Liver (tissue), 9 donors: ENCODE results near the gene USP2. TPM values are rescaled to one million over a fixed set of nuclear protein-coding genes. Genes with fewer than 3 reads are reported as not detected.

Source experiments
- DNase-seq: peaks from one replicate; pipeline ENCODE4 v3.0.0-alpha.2; 2017; ENCODE audit warnings: low spot score
- H3K27ac ChIP-seq, 2 donors: one replicate each; pipeline ENCODE4 v1.7.0; 2013; ENCODE audit warnings: inconsistent platforms in 2 of 2, low read length in 2 of 2, control low read depth in 1 of 2, low read depth in 1 of 2, mild to moderate bottlenecking in 1 of 2
- H3K27me3 ChIP-seq, 4 donors: one replicate each; pipeline versions ENCODE4 v1.6.1 to v1.7.0; 2013; ENCODE audit warnings: low read length in 3 of 4, inconsistent platforms in 1 of 4, mild to moderate bottlenecking in 1 of 4, moderate library complexity in 1 of 4; ENCODE audit not compliant: control insufficient read depth in 4 of 4, insufficient read depth in 4 of 4
- H3K36me3 ChIP-seq, 4 donors: one replicate each; pipeline versions ENCODE4 v1.6.1 to v1.7.0; 2013; ENCODE audit warnings: low read length in 3 of 4, mild to moderate bottlenecking in 3 of 4, low read depth in 1 of 4, moderate library complexity in 1 of 4; ENCODE audit not compliant: control insufficient read depth in 4 of 4, insufficient read depth in 3 of 4
- H3K4me1 ChIP-seq, 4 donors: one replicate each; pipeline versions ENCODE4 v1.6.1 to v1.7.0; 2013; ENCODE audit warnings: low read length in 3 of 4, mild to moderate bottlenecking in 3 of 4, moderate library complexity in 1 of 4; ENCODE audit not compliant: control insufficient read depth in 4 of 4, insufficient read depth in 4 of 4
- H3K4me3 ChIP-seq, 3 donors: one replicate each; pipeline versions ENCODE4 v1.6.1 to v1.7.0; 2013; ENCODE audit warnings: low read length in 3 of 3, control low read depth in 1 of 3, low read depth in 1 of 3, mild to moderate bottlenecking in 1 of 3
- H3K9ac ChIP-seq, 2 donors: one replicate each; pipeline ENCODE4 v1.7.0; 2013; ENCODE audit warnings: low read length in 2 of 2, mild to moderate bottlenecking in 2 of 2, moderate library complexity in 2 of 2, control low read depth in 1 of 2, low read depth in 1 of 2
- H3K9me3 ChIP-seq, 4 donors: one replicate each; pipeline versions ENCODE4 v1.6.1 to v1.7.0; 2013; ENCODE audit warnings: low read length in 3 of 4; ENCODE audit not compliant: control insufficient read depth in 4 of 4
- EGR1 ChIP-seq, 2 donors: IDR thresholded peaks; 2 replicates each; pipeline ENCODE4 v1.6.1; 2016 to 2018; ENCODE audit warnings: antibody characterized with exemption in 2 of 2, low read depth in 2 of 2
- FOXA1 ChIP-seq: IDR thresholded peaks from 2 replicates; pipeline ENCODE4 v1.6.1; 2016; ENCODE audit warnings: antibody characterized with exemption
- FOXA2 ChIP-seq: IDR thresholded peaks from 2 replicates; pipeline ENCODE4 v1.6.1; 2016; ENCODE audit warnings: antibody characterized with exemption
- GABPA ChIP-seq, 2 donors: IDR thresholded peaks in 1 of 2; conservative IDR thresholded peaks in 1 of 2; 2 replicates each; pipeline ENCODE4 v1.6.1; 2016; ENCODE audit warnings: antibody characterized with exemption in 2 of 2, mild to moderate bottlenecking in 1 of 2, moderate library complexity in 1 of 2
- HNF4A ChIP-seq, 2 donors: conservative IDR thresholded peaks; 2 replicates each; pipeline ENCODE4 v1.6.1; 2016; ENCODE audit warnings: antibody characterized with exemption in 2 of 2, mild to moderate bottlenecking in 2 of 2
- JUND ChIP-seq, 2 donors: IDR thresholded peaks; 2 replicates each; pipeline ENCODE4 v1.6.1; 2016; ENCODE audit warnings: antibody characterized with exemption in 2 of 2
- MAX ChIP-seq: IDR thresholded peaks from 2 replicates; pipeline ENCODE4 v1.6.1; 2016; ENCODE audit warnings: antibody characterized with exemption
- NR2F2 ChIP-seq: IDR thresholded peaks from 2 replicates; pipeline ENCODE4 v1.6.1; 2016; ENCODE audit warnings: antibody characterized with exemption
- RAD21 ChIP-seq, 2 donors: IDR thresholded peaks; 2 replicates each; pipeline ENCODE4 v1.6.1; 2016; ENCODE audit warnings: antibody characterized with exemption in 2 of 2, mild to moderate bottlenecking in 2 of 2
- RXRA ChIP-seq, 2 donors: IDR thresholded peaks; 2 replicates each; pipeline ENCODE4 v1.6.1; 2017 to 2018; ENCODE audit warnings: antibody characterized with exemption in 2 of 2, mild to moderate bottlenecking in 1 of 2
- SP1 ChIP-seq: IDR thresholded peaks from 2 replicates; pipeline ENCODE4 v1.6.1; 2018; ENCODE audit warnings: antibody characterized with exemption, mild to moderate bottlenecking
- TAF1 ChIP-seq: conservative IDR thresholded peaks from 2 replicates; pipeline ENCODE4 v1.6.1; 2016; ENCODE audit warnings: antibody characterized with exemption, mild to moderate bottlenecking
- YY1 ChIP-seq: IDR thresholded peaks from 2 replicates; pipeline ENCODE4 v1.6.1; 2016; ENCODE audit warnings: antibody characterized with exemption, mild to moderate bottlenecking
- ZBTB33 ChIP-seq: IDR thresholded peaks from 2 replicates; pipeline ENCODE4 v1.6.1; 2016; ENCODE audit warnings: antibody characterized with exemption
- WGBS: extraction: QIAGEN DNeasy Blood & Tissue Kit; methylation state at CpG from one replicate; pipeline ENCODE4 v1.1.7; 2013; 5-methylcytosine and 5-hydroxymethylcytosine counted together
- polyA plus RNA-seq, 2 donors: library from polyadenylated mRNA; stranded (reverse) in 1 of 2; unstranded in 1 of 2; fragments of 200-250 nt in 1 of 2; fragments of >200 nt in 1 of 2; fragmentation: Nextera tagmentation in 1 of 2; extraction: Ambion mirVana in 1 of 2; gene quantifications; one replicate each; pipeline versions ENCODE4 v1.2.1 to v1.2.3, GENCODE V29; 2013 to 2015
- total RNA-seq, 2 donors: library from RNA; depleted of rRNA; stranded (reverse); fragments of >200 nt; gene quantifications; one replicate each; pipeline ENCODE4 v1.2.3, GENCODE V29; 2014
- TF ChIP-seq, protein P1 (sequence below): fragments of 150-350 bp; IDR thresholded peaks from 2 replicates; pipeline ENCODE4 v1.5.1; 2017; ENCODE audit warnings: improper control_type of control experiment, low read depth, low read length; ENCODE audit not compliant: missing input control
- TF ChIP-seq, protein P2 (sequence below): IDR thresholded peaks from 2 replicates; pipeline ENCODE4 v1.6.1; 2016; ENCODE audit warnings: antibody characterized with exemption
- TF ChIP-seq, protein P3 (sequence below): IDR thresholded peaks from 2 replicates; pipeline ENCODE4 v1.6.1; 2016; ENCODE audit warnings: antibody characterized with exemption, mild to moderate bottlenecking
- donor health status: healthy.
- donor health status: healthy.
- donor health status: healthy.
- donor health status: healthy.
- donor health status: healthy.

USP2 gene
- total and polyA plus RNA-seq, 4 donors: 0.65 to 4.4 (median 2.1) TPM

DNA sequence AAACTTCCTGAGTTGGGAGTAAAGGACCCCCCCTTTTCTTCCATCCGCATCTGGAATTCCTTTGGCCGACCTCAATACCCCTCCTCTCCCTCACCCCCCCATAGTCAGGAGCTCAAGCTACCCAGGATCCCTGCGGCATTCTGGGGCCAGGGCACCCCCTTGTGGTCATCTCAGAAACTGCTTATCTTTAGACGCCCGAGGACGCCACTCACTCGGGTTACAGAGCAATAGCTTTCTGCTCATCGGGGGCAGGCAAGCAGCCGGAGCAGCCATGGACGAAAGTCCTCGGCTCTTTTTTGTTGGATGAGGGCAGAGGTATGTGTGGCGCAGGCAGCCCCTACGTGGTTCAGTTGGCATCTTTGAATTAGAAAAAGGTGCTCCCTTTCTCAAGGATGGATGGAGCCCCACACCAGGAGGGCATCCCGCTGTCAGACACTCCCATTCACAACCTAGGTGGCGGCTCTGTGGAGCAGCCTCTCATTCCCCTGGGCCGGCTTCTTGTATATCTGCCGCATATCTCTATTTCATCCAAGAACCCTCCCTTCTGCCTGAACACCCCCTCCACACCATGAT is 43.1 kb downstream of the USP2 start:
- no peaks in the 10 kb centered on the region for H3K36me3 ChIP-seq
- TF ChIP-seq, protein P1, sequence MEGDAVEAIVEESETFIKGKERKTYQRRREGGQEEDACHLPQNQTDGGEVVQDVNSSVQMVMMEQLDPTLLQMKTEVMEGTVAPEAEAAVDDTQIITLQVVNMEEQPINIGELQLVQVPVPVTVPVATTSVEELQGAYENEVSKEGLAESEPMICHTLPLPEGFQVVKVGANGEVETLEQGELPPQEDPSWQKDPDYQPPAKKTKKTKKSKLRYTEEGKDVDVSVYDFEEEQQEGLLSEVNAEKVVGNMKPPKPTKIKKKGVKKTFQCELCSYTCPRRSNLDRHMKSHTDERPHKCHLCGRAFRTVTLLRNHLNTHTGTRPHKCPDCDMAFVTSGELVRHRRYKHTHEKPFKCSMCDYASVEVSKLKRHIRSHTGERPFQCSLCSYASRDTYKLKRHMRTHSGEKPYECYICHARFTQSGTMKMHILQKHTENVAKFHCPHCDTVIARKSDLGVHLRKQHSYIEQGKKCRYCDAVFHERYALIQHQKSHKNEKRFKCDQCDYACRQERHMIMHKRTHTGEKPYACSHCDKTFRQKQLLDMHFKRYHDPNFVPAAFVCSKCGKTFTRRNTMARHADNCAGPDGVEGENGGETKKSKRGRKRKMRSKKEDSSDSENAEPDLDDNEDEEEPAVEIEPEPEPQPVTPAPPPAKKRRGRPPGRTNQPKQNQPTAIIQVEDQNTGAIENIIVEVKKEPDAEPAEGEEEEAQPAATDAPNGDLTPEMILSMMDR: peak; percentile 74
- TF ChIP-seq FOXA2 (no peak), NR2F2 (no peak), YY1 (no peak), RAD21 (IDR thresholded peaks at IDR 0.05) (peak; percentile 72 to 81), SP1 (no peak)
- TF ChIP-seq, protein P2, sequence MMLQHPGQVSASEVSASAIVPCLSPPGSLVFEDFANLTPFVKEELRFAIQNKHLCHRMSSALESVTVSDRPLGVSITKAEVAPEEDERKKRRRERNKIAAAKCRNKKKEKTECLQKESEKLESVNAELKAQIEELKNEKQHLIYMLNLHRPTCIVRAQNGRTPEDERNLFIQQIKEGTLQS: no peak
- no peak overlapping the region for H3K4me3 ChIP-seq
- peaks cover 13 to 42% (median 25%) of the 10 kb centered on the region in 4 donors for H3K4me1 ChIP-seq
- H3K27me3 ChIP-seq: peaks cover 0 to 2% (median 0%) of the 10 kb centered on the region in 4 donors
- peak; percentile 81 for DNase-seq
- H3K9ac ChIP-seq: no peak overlapping the region
- 27% methylated on average over 17 of the region's 17 CpGs for WGBS
- H3K27ac ChIP-seq: no peak overlapping the region
- no peaks in the 10 kb centered on the region for H3K9me3 ChIP-seq

- TF ChIP-seq MAX (no peak), GABPA (IDR thresholded peaks at IDR 0.05 in 1 of 2, conservative IDR thresholded peaks at IDR 0.05 in 1 of 2) (no peak), FOXA1 (no peak), RAD21 (IDR thresholded peaks at IDR 0.05) (no peak), SP1 (no peak), NR2F2 (no peak), YY1 (no peak), JUND (IDR thresholded peaks at IDR 0.05) (no peak), EGR1 (IDR thresholded peaks at IDR 0.05; ENCODE audit: low read depth in 2 of 2) (no peak), ZBTB33 (no peak), RXRA (IDR thresholded peaks at IDR 0.05) (no peak), FOXA2 (no peak), TAF1 (no peak), HNF4A (conservative IDR thresholded peaks at IDR 0.05) (no peak)
- TF ChIP-seq, protein P1: no peak
- TF ChIP-seq, protein P3, sequence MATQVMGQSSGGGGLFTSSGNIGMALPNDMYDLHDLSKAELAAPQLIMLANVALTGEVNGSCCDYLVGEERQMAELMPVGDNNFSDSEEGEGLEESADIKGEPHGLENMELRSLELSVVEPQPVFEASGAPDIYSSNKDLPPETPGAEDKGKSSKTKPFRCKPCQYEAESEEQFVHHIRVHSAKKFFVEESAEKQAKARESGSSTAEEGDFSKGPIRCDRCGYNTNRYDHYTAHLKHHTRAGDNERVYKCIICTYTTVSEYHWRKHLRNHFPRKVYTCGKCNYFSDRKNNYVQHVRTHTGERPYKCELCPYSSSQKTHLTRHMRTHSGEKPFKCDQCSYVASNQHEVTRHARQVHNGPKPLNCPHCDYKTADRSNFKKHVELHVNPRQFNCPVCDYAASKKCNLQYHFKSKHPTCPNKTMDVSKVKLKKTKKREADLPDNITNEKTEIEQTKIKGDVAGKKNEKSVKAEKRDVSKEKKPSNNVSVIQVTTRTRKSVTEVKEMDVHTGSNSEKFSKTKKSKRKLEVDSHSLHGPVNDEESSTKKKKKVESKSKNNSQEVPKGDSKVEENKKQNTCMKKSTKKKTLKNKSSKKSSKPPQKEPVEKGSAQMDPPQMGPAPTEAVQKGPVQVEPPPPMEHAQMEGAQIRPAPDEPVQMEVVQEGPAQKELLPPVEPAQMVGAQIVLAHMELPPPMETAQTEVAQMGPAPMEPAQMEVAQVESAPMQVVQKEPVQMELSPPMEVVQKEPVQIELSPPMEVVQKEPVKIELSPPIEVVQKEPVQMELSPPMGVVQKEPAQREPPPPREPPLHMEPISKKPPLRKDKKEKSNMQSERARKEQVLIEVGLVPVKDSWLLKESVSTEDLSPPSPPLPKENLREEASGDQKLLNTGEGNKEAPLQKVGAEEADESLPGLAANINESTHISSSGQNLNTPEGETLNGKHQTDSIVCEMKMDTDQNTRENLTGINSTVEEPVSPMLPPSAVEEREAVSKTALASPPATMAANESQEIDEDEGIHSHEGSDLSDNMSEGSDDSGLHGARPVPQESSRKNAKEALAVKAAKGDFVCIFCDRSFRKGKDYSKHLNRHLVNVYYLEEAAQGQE: no peak
- TF ChIP-seq, protein P2: no peak
- Histone ChIP-seq H3K27me3 (peaks cover 0 to 2% (median 0%) of the 10 kb centered on the region in 4 donors), H3K4me1 (peaks cover 13 to 42% (median 25%) of the 10 kb centered on the region in 4 donors), H3K9me3 (no peaks in the 10 kb centered on the region), H3K27ac (no peak overlapping the region), H3K36me3 (no peaks in the 10 kb centered on the region), H3K9ac (no peak overlapping the region), H3K4me3 (no peak overlapping the region)
- DNase-seq: no peak
- WGBS: 79% methylated on average over 9 of the region's 9 CpGs
Measured at GRCh38 chr11:119337581-119338317, 43.7 kb downstream of the USP2 start.
